ENCODE data around the gene GRIK1.

GRCh38 chr21:29504751-29505321 is 435.0 kb downstream of the GRIK1 start:
- TF ChIP-seq CTCF (IDR thresholded peaks at IDR 0.05; ENCODE audit: low read length) (no peak), EZH2 (IDR thresholded peaks at IDR 0.05; ENCODE audit: borderline replicate concordance, low read length) (no peak)
